Measurements from ENCODE around the gene CCDC33.

DNA sequence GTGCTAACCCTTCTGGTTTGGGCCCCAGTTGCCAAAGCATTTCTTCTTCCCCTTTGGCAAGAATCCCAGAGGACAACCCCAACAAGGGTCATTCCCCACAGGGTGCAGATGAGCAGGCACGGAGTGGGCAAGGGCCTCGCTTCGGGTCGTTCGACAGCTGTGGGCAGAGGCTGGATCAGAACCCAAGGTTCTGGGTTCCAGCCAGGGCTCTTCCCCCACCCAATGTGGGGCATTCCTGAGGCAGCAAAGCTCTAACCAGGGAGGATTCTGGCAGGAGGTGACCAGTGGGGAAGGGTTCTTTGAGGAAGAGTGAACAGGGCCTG lies 83.0 kb downstream of the CCDC33 start:
- no peak for TF ChIP-seq FOXM1 (IDR thresholded peaks at IDR 0.05; ENCODE audit: borderline replicate concordance, low read depth)
- no peak for TF ChIP-seq ZBTB7A (IDR thresholded peaks at IDR 0.05; ENCODE audit: low read depth)
- no peak for TF ChIP-seq EGR1 (IDR thresholded peaks at IDR 0.05)
- no peak for TF ChIP-seq EP300 (IDR thresholded peaks at IDR 0.05; ENCODE audit: borderline replicate concordance)
- TF ChIP-seq TCF12 (IDR thresholded peaks at IDR 0.05; ENCODE audit: low read depth), result no peak
- no peak for TF ChIP-seq RAD21 (IDR thresholded peaks at IDR 0.05; ENCODE audit: low read depth)
- TF ChIP-seq CREB1 (IDR thresholded peaks at IDR 0.05; ENCODE audit: low read depth), result no peak
